ENCODE data around the gene PGM5. TPM values are rescaled to one million over a fixed set of nuclear protein-coding genes. Genes with fewer than 3 reads are reported as not detected.

PGM5 gene
- total and polyA plus RNA-seq, 2 experiments from 2014 or later: 2.5 to 38.8 TPM

- Histone ChIP-seq H3K9me3 (ENCODE audit: low read depth) (no peaks in the 10 kb centered on the region), H3K4me3 (no peak overlapping the region), H3K79me2 (no peaks in the 10 kb centered on the region), H3K9me2 (replicated peaks; ENCODE audit: insufficient read depth) (no peaks in the 10 kb centered on the region), H3K4me1 (ENCODE audit: insufficient read depth) (no peaks in the 10 kb centered on the region), H3K27ac (no peak overlapping the region), H3K27me3 (no peaks in the 10 kb centered on the region), H4K20me1 (ENCODE audit: insufficient read depth, poor library complexity, severe bottlenecking) (no peaks in the 10 kb centered on the region), H3K4me2 (no peak overlapping the region), H2AFZ (no peak overlapping the region), H3K36me3 (replicated peaks; ENCODE audit: insufficient read depth, low read depth) (no peaks in the 10 kb centered on the region)
- WGBS (ENCODE audit: low lambda C conversion rate, missing lambda C conversion rate): 89% methylated on average over 7 of the region's 7 CpGs
- no peak for DNase-seq (ENCODE audit: low spot score)
- no peak for TF ChIP-seq EZH2 (IDR thresholded peaks at IDR 0.05; ENCODE audit: borderline replicate concordance)
- no peak for TF ChIP-seq CTCF (IDR thresholded peaks at IDR 0.05; ENCODE audit: poor library complexity)
Observed at GRCh38 chr9:68577774-68578591, 221.6 kb downstream of the PGM5 start.

Other genes with a start within 250 kb of the PGM5 start
- 41.1 and 41.7 TPM in 2 replicates for gene ZNG1C, start 114.6 kb upstream of the PGM5 start, total RNA-seq
- gene ZNG1C, start 114.6 kb upstream of the PGM5 start, polyA plus RNA-seq: 47.5 and 49.3 TPM in 2 replicates
- 0.12 TPM in 1 of 2 replicates, not detected in the other for gene FOXD4L3, start 53.7 kb upstream of the PGM5 start, total RNA-seq
- not detected in 2 replicates for gene FOXD4L3, start 53.7 kb upstream of the PGM5 start, polyA plus RNA-seq
- 0.16 TPM in 1 of 2 replicates, not detected in the other for gene TMEM252, start 184.3 kb downstream of the PGM5 start, total RNA-seq
- gene TMEM252, start 184.3 kb downstream of the PGM5 start, polyA plus RNA-seq: 0.16 and 0.41 TPM in 2 replicates

All from hepatocyte (in vitro differentiated cells).